ENCODE measurements around the gene ART1. TPM values are rescaled to one million over a fixed set of nuclear protein-coding genes. Genes with fewer than 3 reads are reported as not detected.

The ART1 gene
- total RNA-seq, 1 donor from 2014 or later, result 0.52 TPM

DNA sequence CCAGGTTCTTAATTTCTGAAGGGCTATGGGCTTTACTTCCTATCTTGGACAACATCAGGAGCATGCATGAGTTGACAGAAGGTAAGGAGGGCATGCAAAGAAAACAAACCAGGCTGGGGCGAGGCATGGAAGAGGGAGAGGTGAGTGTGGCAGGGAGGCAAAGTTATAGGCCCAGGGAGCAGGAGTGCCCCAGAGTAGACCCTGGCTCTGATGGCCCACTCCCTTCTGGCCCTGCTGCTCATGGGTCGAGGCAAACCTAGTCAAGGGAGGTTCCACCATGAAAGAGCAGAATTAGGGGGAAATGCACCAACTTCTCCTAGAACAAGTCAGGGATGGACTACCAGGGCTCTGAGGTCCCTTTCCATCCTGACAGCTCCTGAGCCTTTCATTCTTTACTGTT, 16.0 kb downstream of the ART1 start:
- no peak for ATAC-seq
- DNase-seq, result no peak
- intact Hi-C loops (cut with micrococcal nuclease), result no loop called here

- DNase-seq, result no peak
- ATAC-seq, result no peak
- intact Hi-C loops (cut with micrococcal nuclease), result no loop called here
Observed at GRCh38 chr11:3662856-3663255, 17.9 kb downstream of the ART1 start.

DNA sequence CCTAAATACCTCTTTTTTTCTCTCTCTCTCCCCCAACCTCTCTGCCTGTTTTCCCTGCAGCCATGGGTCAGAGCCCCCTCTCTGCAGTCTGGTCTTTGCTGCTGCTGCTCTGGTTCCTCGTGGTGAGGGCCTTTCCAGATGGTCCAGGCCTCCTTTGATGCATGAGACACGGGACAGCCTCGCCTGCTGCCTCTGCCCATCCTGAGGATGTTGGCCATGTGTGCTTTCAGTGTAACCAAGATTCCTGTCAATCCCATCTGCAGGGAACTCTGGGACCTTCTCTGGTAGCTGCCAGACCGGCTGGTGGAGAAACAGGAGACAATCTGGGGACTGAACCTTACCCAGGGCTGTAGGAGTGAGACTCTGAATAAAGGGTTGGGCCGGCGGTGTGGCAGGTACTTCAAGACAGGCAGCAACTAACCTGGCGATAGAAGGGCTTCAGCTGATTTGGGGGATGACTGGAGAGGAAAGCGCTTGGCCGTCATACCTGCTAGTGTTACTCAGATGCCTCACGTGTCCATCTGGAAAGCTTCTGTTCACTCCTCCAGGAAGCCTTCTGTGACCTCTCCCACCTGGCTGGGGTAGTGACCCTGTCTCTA, 19.2 kb downstream of the ART1 start:
- DNase-seq, result no peak
- intact Hi-C loops (cut with micrococcal nuclease), result no loop called here
- ATAC-seq, result no peak

- DNase-seq, result no peak
- peak; percentile 4 for ATAC-seq
- intact Hi-C loops (cut with micrococcal nuclease), result no loop called here
Observed at GRCh38 chr11:3665336-3666022, 20.6 kb downstream of the ART1 start.

GRCh38 chr11:3666023-3666530, 21.1 kb downstream of the ART1 start:
- intact Hi-C loops (cut with micrococcal nuclease), result no loop called here
- ATAC-seq (no peak), DNase-seq (no peak)

DNA sequence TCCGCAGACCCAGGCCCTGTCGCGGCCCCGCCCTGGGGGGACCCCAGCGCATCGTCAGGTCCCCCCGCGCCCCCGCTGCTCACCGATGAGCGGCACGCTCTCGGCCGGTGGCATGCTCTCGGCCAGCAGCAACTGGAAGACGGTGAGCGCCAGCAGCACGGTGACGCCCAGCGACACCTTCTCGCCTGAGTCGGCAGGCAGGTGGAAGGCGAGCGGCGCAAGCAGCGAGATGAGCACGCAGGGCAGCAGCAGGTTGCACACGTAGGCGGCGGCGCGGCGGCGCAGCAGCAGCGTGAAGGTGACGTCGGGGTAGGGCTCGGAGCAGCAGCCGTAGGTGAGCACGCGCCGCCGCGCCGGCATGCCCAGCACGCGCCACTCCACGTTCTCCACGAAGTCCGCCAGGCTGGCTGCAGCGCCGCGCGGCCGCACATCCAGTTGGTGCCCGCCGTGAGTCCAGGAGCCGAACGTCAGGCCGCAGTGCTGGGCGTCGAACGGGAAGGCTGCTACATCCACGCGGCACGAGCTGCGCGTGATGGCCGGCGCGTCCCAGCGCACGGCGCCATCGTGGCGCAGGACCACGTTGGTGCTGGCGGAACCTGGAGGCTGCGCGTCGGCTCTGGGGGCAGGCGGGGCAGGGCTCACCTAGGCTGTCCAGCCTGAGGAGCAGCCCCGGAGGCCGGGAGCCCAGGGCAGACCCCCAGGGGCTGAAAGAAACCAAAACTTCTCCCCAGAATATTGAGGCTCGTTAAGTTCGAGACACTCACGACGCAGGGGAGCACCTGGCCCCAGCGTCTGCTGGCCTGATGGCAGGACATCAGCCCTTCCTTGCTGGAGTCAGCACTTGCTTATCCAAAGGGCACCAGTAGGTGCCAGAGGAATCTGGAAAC, 22.5 kb downstream of the ART1 start:
- ATAC-seq (no peak), DNase-seq (no peak)
- intact Hi-C loops (cut with micrococcal nuclease), result no loop called here

- no peak for DNase-seq
- no peak for ATAC-seq
- intact Hi-C loops (cut with micrococcal nuclease), result no loop called here
Observed at GRCh38 chr11:3669128-3669527, 24.2 kb downstream of the ART1 start.

- DNase-seq, result peak; percentile 64
- intact Hi-C loops (cut with micrococcal nuclease), result no loop called here
- peak; percentile 90 for ATAC-seq
Observed at GRCh38 chr11:3669742-3670183, 24.8 kb downstream of the ART1 start.

DNA sequence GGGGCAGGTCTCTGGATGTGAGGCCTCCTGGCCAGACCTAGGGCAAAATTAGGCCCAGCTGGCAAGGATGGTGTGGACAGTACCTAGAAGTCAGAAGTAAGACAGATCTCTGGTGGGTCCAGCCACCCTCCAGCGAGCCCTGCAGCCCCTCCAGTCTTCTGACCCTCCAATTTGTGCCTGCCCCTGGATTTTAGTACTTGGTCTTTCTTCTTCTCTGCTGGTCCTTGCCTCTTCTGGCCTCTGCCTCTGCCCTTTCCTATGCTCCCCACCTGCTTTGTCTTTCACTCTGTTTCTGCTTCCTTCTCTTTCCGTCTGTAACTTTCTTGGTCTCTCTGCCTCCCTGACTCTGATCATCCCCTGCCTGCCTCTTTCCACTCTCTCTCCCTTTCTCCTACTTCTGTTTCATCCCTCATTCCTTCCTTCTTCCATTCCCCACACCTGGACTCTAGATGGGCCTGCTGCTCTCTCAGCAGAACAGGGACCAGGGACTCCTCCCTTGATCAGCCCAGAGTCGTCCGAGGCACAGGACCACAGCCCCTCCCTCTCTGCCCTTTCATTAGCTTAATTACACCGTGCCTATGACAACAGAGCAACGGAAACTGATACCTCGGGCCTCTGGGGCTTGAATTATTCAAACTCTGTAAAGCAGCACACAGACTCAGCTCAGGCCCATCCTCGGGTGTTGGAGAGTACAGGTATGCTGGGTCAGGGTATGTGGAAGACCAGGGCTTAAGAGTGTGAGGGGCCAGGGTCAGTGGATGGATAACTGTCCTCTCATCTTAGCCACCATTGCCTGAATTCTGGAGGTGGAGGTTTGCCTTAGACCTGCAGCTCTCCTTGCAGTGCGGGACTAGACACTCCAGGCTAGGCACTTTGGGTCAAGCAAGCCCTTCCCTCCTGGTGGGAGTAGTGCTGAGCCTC, 26.7 kb downstream of the ART1 start, which contains the start of gene CHRNA10:
Gene CHRNA10, minus strand, starts transcription at position 51 of the 921 bp plus-strand sequence. CDS start 72 bp downstream, outside the sequence.
- ATAC-seq, result no peak
- intact Hi-C loops (cut with micrococcal nuclease), result no loop called here
- no peak for DNase-seq

GRCh38 chr11:3674189-3674588, 29.3 kb downstream of the ART1 start:
- intact Hi-C loops (cut with micrococcal nuclease), result no loop called here
- no peak for ATAC-seq
- DNase-seq, result no peak

DNA sequence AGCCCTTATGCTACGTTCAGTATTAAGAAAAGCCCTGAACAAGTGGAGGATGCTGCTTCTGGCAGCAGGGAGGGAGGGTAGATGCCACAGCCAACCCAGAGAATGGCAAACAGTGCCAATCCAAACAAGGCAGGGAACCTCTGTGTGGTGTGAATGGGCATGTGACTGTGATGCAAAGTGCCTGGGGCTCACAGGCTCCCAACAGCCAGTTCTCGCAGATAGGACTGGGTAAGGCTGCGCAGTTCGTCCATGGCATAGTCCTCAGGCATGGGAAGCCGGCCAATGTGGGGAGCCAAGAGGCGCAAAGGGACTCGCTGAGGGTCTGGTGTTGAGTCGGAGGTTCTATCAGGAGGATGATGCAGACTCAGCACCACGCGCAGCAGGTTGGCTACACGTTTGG, 31.0 kb downstream of the ART1 start:
- no peak for DNase-seq
- intact Hi-C loops (cut with micrococcal nuclease), result no loop called here
- ATAC-seq, result no peak

DNA sequence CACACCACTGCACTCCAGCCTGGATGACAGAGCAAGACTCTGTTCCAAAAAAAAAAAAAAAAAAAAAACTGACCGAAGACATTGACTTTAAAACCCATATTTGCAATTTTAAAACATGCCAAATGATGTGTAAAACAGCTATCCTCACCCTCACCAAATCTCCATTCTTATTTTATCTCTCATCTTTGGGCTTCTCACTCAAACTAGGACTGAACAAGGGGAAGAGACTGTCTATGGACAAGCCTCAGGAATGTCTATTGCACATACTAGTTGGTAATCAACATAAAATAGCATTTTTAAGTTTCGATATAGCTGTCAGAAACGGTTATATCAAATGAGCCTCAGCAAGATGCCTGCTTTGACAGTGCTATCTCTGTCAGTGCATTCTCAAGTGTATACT, 34.1 kb downstream of the ART1 start:
- ATAC-seq, result no peak
- intact Hi-C loops (cut with micrococcal nuclease), result no loop called here

GRCh38 chr11:3683039-3683438, 38.1 kb downstream of the ART1 start:
- intact Hi-C loops (cut with micrococcal nuclease), result no loop called here
- ATAC-seq, result peak; percentile 73

More for the DNA sequence above, 34.1 kb downstream of the ART1 start:
- DNase-seq, result no peak

GRCh38 chr11:3684129-3684818, 39.3 kb downstream of the ART1 start:
- ATAC-seq (no peak), DNase-seq (no peak)
- intact Hi-C loops (cut with micrococcal nuclease), result no loop called here

More at GRCh38 chr11:3683039-3683438, 38.1 kb downstream of the ART1 start:
- peak; percentile 44 for DNase-seq

GRCh38 chr11:3684819-3685172, 39.9 kb downstream of the ART1 start:
- ATAC-seq (peak; percentile 52), DNase-seq (no peak)
- intact Hi-C loops (cut with micrococcal nuclease), result no loop called here

DNA sequence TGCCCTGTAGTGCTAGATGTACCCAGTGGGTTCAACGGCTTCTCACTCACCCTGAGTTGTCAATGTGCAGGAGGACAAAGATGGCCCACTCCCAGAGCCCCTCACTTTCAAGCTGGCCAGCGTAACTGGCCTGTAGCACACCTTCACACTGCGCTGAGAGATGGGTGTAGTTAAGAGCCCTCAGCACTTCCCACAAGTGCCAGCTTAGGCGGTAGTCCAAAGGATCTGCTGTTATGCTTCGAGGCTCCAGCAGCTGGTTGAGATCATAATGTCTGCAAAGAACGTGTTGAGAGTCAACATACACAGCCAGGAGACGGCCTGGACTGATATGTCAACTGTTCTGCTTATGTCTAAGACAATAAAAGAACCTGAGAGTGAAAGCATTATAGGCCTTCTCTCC, 41.0 kb downstream of the ART1 start:
- intact Hi-C loops (cut with micrococcal nuclease), result no loop called here
- DNase-seq (no peak), ATAC-seq (peak; percentile 78)

GRCh38 chr11:3686751-3687150, 41.8 kb downstream of the ART1 start:
- DNase-seq (no peak), ATAC-seq (no peak)
- intact Hi-C loops (cut with micrococcal nuclease), result no loop called here

GRCh38 chr11:3700410-3700809, 55.5 kb downstream of the ART1 start:
- DNase-seq (no peak), ATAC-seq (no peak)
- intact Hi-C loops (cut with micrococcal nuclease), result no loop called here
